H1 (cell line): Measurements from ENCODE around the gene KLF13. TPM values are rescaled to one million over a fixed set of nuclear protein-coding genes. Genes with fewer than 3 reads are reported as not detected.

Experiments used
- CTCF ChIP-seq, 3 experiments: IDR thresholded peaks; 1 replicate in 2 of 3; 2 replicates in 1 of 3; pipeline versions ENCODE4 v1.5.1 to v1.6.1; 2011; ENCODE audit warnings: low read length in 3 of 3, mild to moderate bottlenecking in 3 of 3, inconsistent platforms in 2 of 3, low read depth in 1 of 3, moderate library complexity in 1 of 3; ENCODE audit not compliant: insufficient read depth in 1 of 3; ENCODE audit errors: control extremely low read depth in 1 of 3
- RXRA ChIP-seq: IDR thresholded peaks from 2 replicates; pipeline ENCODE4 v1.6.1; 2011; ENCODE audit warnings: low read depth, mild to moderate bottlenecking, low read length, moderate library complexity; ENCODE audit not compliant: insufficient read depth
- polyA plus RNA-seq, 7 experiments: library from polyadenylated mRNA; depleted of rRNA in 3 of 7; stranded (reverse) in 5 of 7; unstranded in 2 of 7; fragments of >200 nt in 5 of 7; fragments of 200-250 nt in 2 of 7; gene quantifications; 1 replicate in 5 of 7; 2 replicates in 1 of 7; 4 replicates in 1 of 7; pipeline versions ENCODE4 v1.2.1 to v1.2.3, GENCODE V29; 2011 to 2013; ENCODE audit warnings: missing spikeins in 2 of 7, mixed read lengths in 2 of 7
- total RNA-seq: library from RNA; stranded (reverse); fragmentation: NEBNext Ultra II Directional; extraction: Animal tissue kit (Norgen Biotek cat#: 25700); gene quantifications from 2 replicates; pipeline ENCODE4 v1.2.1, GENCODE V29; 2021

KLF13 gene
- total and polyA plus RNA-seq, 2 of the 8 experiments (the other 6 are each of a cell fraction or from before 2014, with no cell fraction given): 18.3 to 33.4 TPM

GRCh38 chr15:31405200-31405920 lies 78.7 kb downstream of the KLF13 start (continued):
- TF ChIP-seq CTCF (IDR thresholded peaks at IDR 0.05; ENCODE audit: control extremely low read depth in 1 of 3, insufficient read depth in 1 of 3, low read depth in 1 of 3, low read length in 3 of 3) (no peak), RXRA (no peak)
